ENCODE measurements around the gene TTBK2. TPM values are rescaled to one million over a fixed set of nuclear protein-coding genes. Genes with fewer than 3 reads are reported as not detected.

TTBK2 gene
- total RNA-seq, 1 experiment from 2014 or later: 10.6 TPM

DNA sequence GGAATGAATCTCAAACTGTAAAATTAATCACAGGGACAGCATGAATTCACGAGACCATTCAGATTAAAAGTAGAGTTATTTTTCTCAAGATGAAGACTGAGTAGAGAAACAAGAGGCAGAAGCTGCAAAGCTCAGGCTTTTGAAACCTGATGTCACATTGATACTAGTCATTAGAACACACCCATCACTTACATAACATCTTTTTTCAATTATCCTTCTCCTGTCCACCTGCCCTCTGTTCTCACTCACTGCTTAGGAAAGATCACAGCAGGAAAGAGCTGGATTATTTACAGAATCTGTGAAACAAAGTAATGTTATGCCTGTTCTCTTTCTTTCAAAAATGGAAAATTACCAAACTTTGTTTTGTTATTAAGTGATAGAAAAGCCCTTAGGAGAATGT lies 111.7 kb downstream of the TTBK2 start:
- Histone ChIP-seq H3K9me2 (ENCODE audit: insufficient read depth) (no peaks in the 10 kb centered on the region), H4K20me1 (ENCODE audit: insufficient read depth) (no peaks in the 10 kb centered on the region), H3K27ac (ENCODE audit: low read depth, low read length) (no peak overlapping the region), H3K4me3 (replicated peaks in 1 of 2; ENCODE audit: low read depth in 1 of 2, low read length in 2 of 2) (no peak overlapping the region), H3K36me3 (ENCODE audit: control insufficient read depth in 1 of 2, insufficient read depth in 2 of 2, low read length in 2 of 2) (no peaks in the 10 kb centered on the region), H3K4me1 (ENCODE audit: control insufficient read depth in 1 of 2, insufficient read depth in 2 of 2, low read length in 2 of 2) (no peaks in the 10 kb centered on the region), H2AFZ (ENCODE audit: low read depth, low read length, poor library complexity, severe bottlenecking) (no peak overlapping the region), H3K79me2 (ENCODE audit: insufficient read depth, low read length) (no peaks in the 10 kb centered on the region), H3K4me2 (ENCODE audit: low read length) (no peak overlapping the region), H3K9ac (ENCODE audit: low read length) (no peak overlapping the region), H3K27me3 (ENCODE audit: insufficient read depth, low read length) (no peaks in the 10 kb centered on the region), H3K9me3 (ENCODE audit: control insufficient read depth in 1 of 2, insufficient read depth in 1 of 2, low read depth in 1 of 2, low read length in 2 of 2) (no peaks in the 10 kb centered on the region)
- POLR2A ChIA-PET: no interaction called here
- RAD21 ChIA-PET (ENCODE audit: low non-redundant PET in 1 of 2, low total read pairs in 2 of 2, uncharacterized antibody in 2 of 2, unreplicated experiment in 2 of 2): no interaction called here
- DNase-seq (ENCODE audit: low read depth, low spot score): no peak
- CTCF ChIA-PET: no interaction called here
- BruUV-seq (replicated peaks): no TSS peak
- TF ChIP-seq POLR2A (IDR thresholded peaks at IDR 0.05; ENCODE audit: borderline replicate concordance, extremely low read depth, insufficient read depth, insufficient read length) (no peak), YY1 (IDR thresholded peaks at IDR 0.05; ENCODE audit: extremely low read depth, insufficient replicate concordance, low read depth, low read length) (no peak), RAD21 (IDR thresholded peaks at IDR 0.05; ENCODE audit: low read depth) (no peak), EZH2 (IDR thresholded peaks at IDR 0.05) (no peak)
- intact Hi-C loops (cut with micrococcal nuclease): no loop called here
- no peak for ATAC-seq

DNA sequence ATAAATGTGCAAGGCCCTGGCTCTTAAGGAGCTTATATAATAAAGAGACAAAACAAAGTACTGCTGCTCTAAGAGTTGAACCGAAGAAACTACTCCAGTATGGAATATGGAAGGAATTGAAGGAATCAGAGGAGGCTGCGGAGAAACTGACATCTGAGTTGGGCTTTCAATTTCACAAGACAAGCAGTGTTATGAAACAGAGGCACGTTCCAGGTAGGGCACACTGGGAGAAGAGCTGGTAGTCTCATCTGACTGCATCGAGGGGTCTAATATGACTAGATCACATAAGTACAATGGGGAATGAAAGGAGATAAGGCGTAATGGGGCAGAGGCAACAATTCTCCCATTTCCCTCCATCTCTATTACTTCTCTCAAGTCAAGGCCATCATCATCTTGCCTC lies 115.3 kb downstream of the TTBK2 start:
- Histone ChIP-seq H4K20me1 (ENCODE audit: insufficient read depth) (no peaks in the 10 kb centered on the region), H3K4me3 (replicated peaks in 1 of 2; ENCODE audit: low read depth in 1 of 2, low read length in 2 of 2) (no peak overlapping the region), H3K27me3 (ENCODE audit: insufficient read depth, low read length) (no peaks in the 10 kb centered on the region), H3K9me2 (ENCODE audit: insufficient read depth) (no peaks in the 10 kb centered on the region), H2AFZ (ENCODE audit: low read depth, low read length, poor library complexity, severe bottlenecking) (no peak overlapping the region), H3K9ac (ENCODE audit: low read length) (no peak overlapping the region), H3K4me2 (ENCODE audit: low read length) (no peak overlapping the region), H3K9me3 (ENCODE audit: control insufficient read depth in 1 of 2, insufficient read depth in 1 of 2, low read depth in 1 of 2, low read length in 2 of 2) (no peaks in the 10 kb centered on the region), H3K27ac (ENCODE audit: low read depth, low read length) (no peak overlapping the region), H3K4me1 (ENCODE audit: control insufficient read depth in 1 of 2, insufficient read depth in 2 of 2, low read length in 2 of 2) (no peaks in the 10 kb centered on the region), H3K79me2 (ENCODE audit: insufficient read depth, low read length) (no peaks in the 10 kb centered on the region), H3K36me3 (ENCODE audit: control insufficient read depth in 1 of 2, insufficient read depth in 2 of 2, low read length in 2 of 2) (no peaks in the 10 kb centered on the region)
- RAD21 ChIA-PET (ENCODE audit: low non-redundant PET in 1 of 2, low total read pairs in 2 of 2, uncharacterized antibody in 2 of 2, unreplicated experiment in 2 of 2): no interaction called here
- POLR2A ChIA-PET: no interaction called here
- intact Hi-C loops (cut with micrococcal nuclease): no loop called here
- BruUV-seq (replicated peaks): no TSS peak
- CTCF ChIA-PET: no interaction called here
- no peak for TF ChIP-seq ZFX (IDR thresholded peaks at IDR 0.05)
- no peak for TF ChIP-seq EZH2 (IDR thresholded peaks at IDR 0.05)
- no peak for TF ChIP-seq RAD21 (IDR thresholded peaks at IDR 0.05; ENCODE audit: low read depth)
- TF ChIP-seq JUND (IDR thresholded peaks at IDR 0.05): no peak
- TF ChIP-seq SRF (IDR thresholded peaks at IDR 0.05; ENCODE audit: low read depth): no peak
- TF ChIP-seq CEBPB (IDR thresholded peaks at IDR 0.05; ENCODE audit: low read depth): no peak
- TF ChIP-seq YY1 (IDR thresholded peaks at IDR 0.05; ENCODE audit: extremely low read depth, insufficient replicate concordance, low read depth, low read length): no peak
- TF ChIP-seq, protein P1, sequence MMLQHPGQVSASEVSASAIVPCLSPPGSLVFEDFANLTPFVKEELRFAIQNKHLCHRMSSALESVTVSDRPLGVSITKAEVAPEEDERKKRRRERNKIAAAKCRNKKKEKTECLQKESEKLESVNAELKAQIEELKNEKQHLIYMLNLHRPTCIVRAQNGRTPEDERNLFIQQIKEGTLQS (IDR thresholded peaks at IDR 0.05): no peak
- no peak for TF ChIP-seq SIN3A (IDR thresholded peaks at IDR 0.05; ENCODE audit: low read depth)
- TF ChIP-seq POLR2AphosphoS5 (IDR thresholded peaks at IDR 0.05; ENCODE audit: low read depth, low read length): no peak
- TF ChIP-seq, protein P2, sequence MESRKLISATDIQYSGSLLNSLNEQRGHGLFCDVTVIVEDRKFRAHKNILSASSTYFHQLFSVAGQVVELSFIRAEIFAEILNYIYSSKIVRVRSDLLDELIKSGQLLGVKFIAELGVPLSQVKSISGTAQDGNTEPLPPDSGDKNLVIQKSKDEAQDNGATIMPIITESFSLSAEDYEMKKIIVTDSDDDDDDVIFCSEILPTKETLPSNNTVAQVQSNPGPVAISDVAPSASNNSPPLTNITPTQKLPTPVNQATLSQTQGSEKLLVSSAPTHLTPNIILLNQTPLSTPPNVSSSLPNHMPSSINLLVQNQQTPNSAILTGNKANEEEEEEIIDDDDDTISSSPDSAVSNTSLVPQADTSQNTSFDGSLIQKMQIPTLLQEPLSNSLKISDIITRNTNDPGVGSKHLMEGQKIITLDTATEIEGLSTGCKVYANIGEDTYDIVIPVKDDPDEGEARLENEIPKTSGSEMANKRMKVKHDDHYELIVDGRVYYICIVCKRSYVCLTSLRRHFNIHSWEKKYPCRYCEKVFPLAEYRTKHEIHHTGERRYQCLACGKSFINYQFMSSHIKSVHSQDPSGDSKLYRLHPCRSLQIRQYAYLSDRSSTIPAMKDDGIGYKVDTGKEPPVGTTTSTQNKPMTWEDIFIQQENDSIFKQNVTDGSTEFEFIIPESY (IDR thresholded peaks at IDR 0.05; ENCODE audit: extremely low read depth, insufficient replicate concordance, low read length): no peak
- no peak for TF ChIP-seq CBX3 (IDR thresholded peaks at IDR 0.05; ENCODE audit: low read depth)
- TF ChIP-seq, protein P3, sequence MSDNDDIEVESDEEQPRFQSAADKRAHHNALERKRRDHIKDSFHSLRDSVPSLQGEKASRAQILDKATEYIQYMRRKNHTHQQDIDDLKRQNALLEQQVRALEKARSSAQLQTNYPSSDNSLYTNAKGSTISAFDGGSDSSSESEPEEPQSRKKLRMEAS (IDR thresholded peaks at IDR 0.05): no peak
- TF ChIP-seq POLR2A (IDR thresholded peaks at IDR 0.05; ENCODE audit: borderline replicate concordance, extremely low read depth, insufficient read depth, insufficient read length): no peak
- TF ChIP-seq EGR1 (IDR thresholded peaks at IDR 0.05; ENCODE audit: low read depth): no peak
- TF ChIP-seq, protein P4, sequence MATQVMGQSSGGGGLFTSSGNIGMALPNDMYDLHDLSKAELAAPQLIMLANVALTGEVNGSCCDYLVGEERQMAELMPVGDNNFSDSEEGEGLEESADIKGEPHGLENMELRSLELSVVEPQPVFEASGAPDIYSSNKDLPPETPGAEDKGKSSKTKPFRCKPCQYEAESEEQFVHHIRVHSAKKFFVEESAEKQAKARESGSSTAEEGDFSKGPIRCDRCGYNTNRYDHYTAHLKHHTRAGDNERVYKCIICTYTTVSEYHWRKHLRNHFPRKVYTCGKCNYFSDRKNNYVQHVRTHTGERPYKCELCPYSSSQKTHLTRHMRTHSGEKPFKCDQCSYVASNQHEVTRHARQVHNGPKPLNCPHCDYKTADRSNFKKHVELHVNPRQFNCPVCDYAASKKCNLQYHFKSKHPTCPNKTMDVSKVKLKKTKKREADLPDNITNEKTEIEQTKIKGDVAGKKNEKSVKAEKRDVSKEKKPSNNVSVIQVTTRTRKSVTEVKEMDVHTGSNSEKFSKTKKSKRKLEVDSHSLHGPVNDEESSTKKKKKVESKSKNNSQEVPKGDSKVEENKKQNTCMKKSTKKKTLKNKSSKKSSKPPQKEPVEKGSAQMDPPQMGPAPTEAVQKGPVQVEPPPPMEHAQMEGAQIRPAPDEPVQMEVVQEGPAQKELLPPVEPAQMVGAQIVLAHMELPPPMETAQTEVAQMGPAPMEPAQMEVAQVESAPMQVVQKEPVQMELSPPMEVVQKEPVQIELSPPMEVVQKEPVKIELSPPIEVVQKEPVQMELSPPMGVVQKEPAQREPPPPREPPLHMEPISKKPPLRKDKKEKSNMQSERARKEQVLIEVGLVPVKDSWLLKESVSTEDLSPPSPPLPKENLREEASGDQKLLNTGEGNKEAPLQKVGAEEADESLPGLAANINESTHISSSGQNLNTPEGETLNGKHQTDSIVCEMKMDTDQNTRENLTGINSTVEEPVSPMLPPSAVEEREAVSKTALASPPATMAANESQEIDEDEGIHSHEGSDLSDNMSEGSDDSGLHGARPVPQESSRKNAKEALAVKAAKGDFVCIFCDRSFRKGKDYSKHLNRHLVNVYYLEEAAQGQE (IDR thresholded peaks at IDR 0.05; ENCODE audit: low read depth): no peak
- DNase-seq (ENCODE audit: low read depth, low spot score) (no peak), ATAC-seq (no peak)
